ENCODE results near the gene GPR107.

GRCh38 chr9:130028493-130029222 lies 25.0 kb upstream of the GPR107 start:
- TF ChIP-seq ZNF274 (IDR thresholded peaks at IDR 0.05; ENCODE audit: low read depth, low read length) (no peak), YY1 (IDR thresholded peaks at IDR 0.05; ENCODE audit: insufficient read depth, insufficient read length) (no peak), SUZ12 (IDR thresholded peaks at IDR 0.05; ENCODE audit: extremely low read depth, insufficient read depth, insufficient read length) (no peak)

Measured in NT2/D1 (cell line).